Spleen (tissue), 7 donors: ENCODE results near the gene ALAS2.

Experiments used
- CTCF ChIP-seq, 11 experiments: fragments of 200-600 bp in 7 of 11; fragments of 450-650 bp in 4 of 11; sonication (generic) in 4 of 11; IDR thresholded peaks in 8 of 11; conservative IDR thresholded peaks in 3 of 11; 1 replicate in 7 of 11; 2 replicates in 4 of 11; pipeline versions ENCODE4 v1.4.0 to v1.8.0; 2016 to 2021; ENCODE audit warnings: antibody characterized with exemption in 11 of 11, inconsistent platforms in 4 of 11, mild to moderate bottlenecking in 1 of 11
- POLR2A ChIP-seq, 3 donors: fragments of 450-650 bp; IDR thresholded peaks; one replicate each; pipeline ENCODE4 v1.5.1; 2017; ENCODE audit warnings: antibody characterized with exemption in 3 of 3, mild to moderate bottlenecking in 1 of 3
- POLR2AphosphoS5 ChIP-seq, 3 donors: sonication (generic); formaldehyde crosslinking; IDR thresholded peaks; one replicate each; pipeline ENCODE4 v1.5.1; 2017; ENCODE audit warnings: antibody characterized with exemption in 3 of 3
- donor health status: DM: no; HTN: no; CAD: no; lungs with moderate emphysema.
- donor health status: DM: no; HTN: no; CAD: no.
- donor health status: DM: no; HTN: no; CAD: no.

DNA sequence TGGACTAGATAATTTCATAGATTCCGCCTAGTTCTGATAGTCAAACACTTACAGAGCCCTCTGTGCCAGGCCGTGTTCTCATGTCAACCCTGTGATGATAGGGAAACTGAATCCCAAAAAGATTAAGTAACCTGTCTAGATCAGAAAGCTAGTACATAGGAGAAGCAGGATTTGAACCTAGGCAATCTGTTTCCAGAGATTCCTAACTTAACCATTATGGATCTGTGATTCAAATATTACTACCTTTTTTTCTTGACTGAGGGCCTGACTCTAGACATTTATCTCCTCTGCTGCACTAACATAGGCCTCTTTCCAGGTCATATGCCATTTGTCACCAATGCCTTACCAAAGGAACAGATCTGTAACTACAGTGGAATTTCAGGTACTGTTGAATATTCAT is 1.5 kb downstream of the ALAS2 start:
- TF ChIP-seq POLR2A (IDR thresholded peaks at IDR 0.05) (no peak), CTCF (IDR thresholded peaks at IDR 0.05 in 8 of 11, conservative IDR thresholded peaks at IDR 0.05 in 3 of 11) (no peak), POLR2AphosphoS5 (IDR thresholded peaks at IDR 0.05) (no peak)
